K562 (cell line): ENCODE measurements around the gene PRDX2. TPM values are rescaled to one million over a fixed set of nuclear protein-coding genes. Genes with fewer than 3 reads are reported as not detected.

Source experiments
- BRD4 ChIP-seq: fragments of 200-600 bp; sonication (generic); IDR thresholded peaks from 2 replicates; pipeline ENCODE4 v1.6.1; 2017; ENCODE audit warnings: inconsistent platforms
- DPF2 ChIP-seq: fragments of 450-650 bp; IDR thresholded peaks from 2 replicates; pipeline ENCODE4 v1.6.1; 2016
- FUS ChIP-seq: fragments of 200-400 bp; formaldehyde crosslinking; optimal IDR thresholded peaks from 2 replicates; pipeline ENCODE3; 2017; ENCODE audit warnings: low read depth, low read length
- KAT2B ChIP-seq: IDR thresholded peaks from one replicate; pipeline ENCODE4 v1.6.1; 2012; ENCODE audit warnings: low read depth, mild to moderate bottlenecking, control low read depth, inconsistent platforms, low read length, moderate library complexity
- KHSRP ChIP-seq: fragments of 450-650 bp; IDR thresholded peaks from 2 replicates; pipeline ENCODE4 v1.6.1; 2017
- NR2F6 ChIP-seq: fragments of 450-650 bp; formaldehyde crosslinking; IDR thresholded peaks from 2 replicates; pipeline ENCODE4 v1.4.0; 2020; ENCODE audit warnings: mild to moderate bottlenecking
- POLR3A ChIP-seq: IDR thresholded peaks from 2 replicates; pipeline ENCODE4 v1.6.1; 2011; ENCODE audit warnings: borderline replicate concordance, mild to moderate bottlenecking, moderate library complexity; ENCODE audit not compliant: insufficient read length, insufficient read depth; ENCODE audit errors: extremely low read depth
- PTTG1 ChIP-seq: fragments of 450-650 bp; IDR thresholded peaks from 2 replicates; pipeline ENCODE4 v1.6.1; 2016; ENCODE audit warnings: low read depth, mild to moderate bottlenecking, missing genetic modification characterization, missing compliant biosample characterization
- SMARCA4 ChIP-seq: fragments of 450-650 bp; IDR thresholded peaks from 2 replicates; pipeline ENCODE4 v1.6.1; 2016
- TAF15 ChIP-seq: fragments of 200-400 bp; formaldehyde crosslinking; IDR thresholded peaks from 2 replicates; pipeline ENCODE4 v1.6.1; 2017; ENCODE audit warnings: mild to moderate bottlenecking, low read depth, low read length, moderate library complexity
- XRCC5 ChIP-seq: fragments of 200-400 bp; formaldehyde crosslinking; IDR thresholded peaks from 2 replicates; pipeline ENCODE4 v1.6.1; 2017; ENCODE audit warnings: low read depth, mild to moderate bottlenecking, low read length
- YY1 ChIP-seq, 3 experiments: IDR thresholded peaks; 2 replicates each; pipeline ENCODE4 v1.6.1; 2011; ENCODE audit warnings: low read length in 2 of 3, mild to moderate bottlenecking in 2 of 3, moderate library complexity in 2 of 3, borderline replicate concordance in 1 of 3, control low read depth in 1 of 3, low read depth in 1 of 3; ENCODE audit not compliant: insufficient read depth in 3 of 3, insufficient replicate concordance in 2 of 3, control insufficient read depth in 1 of 3, insufficient read length in 1 of 3; ENCODE audit errors: extremely low read depth in 1 of 3
- ZNF224 ChIP-seq: sonication (generic); formaldehyde crosslinking; IDR thresholded peaks from 2 replicates; pipeline ENCODE4 v1.8.0; 2022; ENCODE audit warnings: mild to moderate bottlenecking, missing genetic modification reagents
- ZNF436 ChIP-seq: fragments of 250-450, 450-650 bp; sonication (Bioruptor Pico); formaldehyde crosslinking; IDR thresholded peaks from 2 replicates; pipeline ENCODE4 v1.7.0; 2020; ENCODE audit warnings: mild to moderate bottlenecking
- ZZZ3 ChIP-seq: fragments of 450-650 bp; IDR thresholded peaks from 2 replicates; pipeline ENCODE4 v1.6.1; 2016; ENCODE audit warnings: antibody characterized with exemption, mild to moderate bottlenecking, moderate library complexity
- polyA plus RNA-seq, 8 experiments: library from polyadenylated mRNA; depleted of rRNA in 4 of 8; stranded (reverse) in 5 of 8; unstranded in 3 of 8; fragments of >200 nt; fragmentation: Nextera tagmentation in 2 of 8; fragmentation: Illumina TruSeq in 1 of 8; extraction: Ambion mirVana in 2 of 8; extraction: Trizol in 1 of 8; gene quantifications; 2 replicates each; pipeline versions ENCODE4 v1.2.1 to v1.2.3, GENCODE V29; 2011 to 2014; ENCODE audit warnings: inconsistent platforms in 1 of 8, missing spikeins in 1 of 8
- total RNA-seq, 7 experiments: library from RNA; depleted of rRNA in 6 of 7; stranded (reverse); fragments of >200 nt in 6 of 7; fragmentation: Illumina TruSeq in 2 of 7; extraction: Trizol in 2 of 7; gene quantifications; 2 replicates each; pipeline versions ENCODE4 v1.2.1 to v1.2.3, GENCODE V29; 2011 to 2021; ENCODE audit warnings: low replicate concordance in 1 of 7
- TF ChIP-seq, protein P1 (sequence below): fragments of 250-450 bp; sonication (Bioruptor Pico); IDR thresholded peaks from 2 replicates; pipeline ENCODE4 v1.8.0; 2022; ENCODE audit warnings: moderate library complexity, mild to moderate bottlenecking, inconsistent platforms
- TF ChIP-seq, protein P2 (sequence below): sonication (generic); formaldehyde crosslinking; IDR thresholded peaks from 2 replicates; pipeline ENCODE4 v1.8.0; 2022; ENCODE audit warnings: mild to moderate bottlenecking, missing genetic modification reagents, borderline replicate concordance
- TF ChIP-seq, protein P3 (sequence below): fragments of 450-650 bp; formaldehyde crosslinking; IDR thresholded peaks from 2 replicates; pipeline ENCODE4 v1.4.0; 2020; ENCODE audit warnings: mild to moderate bottlenecking, moderate library complexity
- TF ChIP-seq, protein P4 (sequence below): fragments of 450-650 bp; formaldehyde crosslinking; IDR thresholded peaks from 2 replicates; pipeline ENCODE4 v1.4.0; 2022; ENCODE audit warnings: mild to moderate bottlenecking, moderate library complexity

The PRDX2 gene
- total and polyA plus RNA-seq, 9 of the 15 experiments (the other 6 are each of a cell fraction or from before 2014, with no cell fraction given), result 206 to 1,183 (median 415) TPM

DNA sequence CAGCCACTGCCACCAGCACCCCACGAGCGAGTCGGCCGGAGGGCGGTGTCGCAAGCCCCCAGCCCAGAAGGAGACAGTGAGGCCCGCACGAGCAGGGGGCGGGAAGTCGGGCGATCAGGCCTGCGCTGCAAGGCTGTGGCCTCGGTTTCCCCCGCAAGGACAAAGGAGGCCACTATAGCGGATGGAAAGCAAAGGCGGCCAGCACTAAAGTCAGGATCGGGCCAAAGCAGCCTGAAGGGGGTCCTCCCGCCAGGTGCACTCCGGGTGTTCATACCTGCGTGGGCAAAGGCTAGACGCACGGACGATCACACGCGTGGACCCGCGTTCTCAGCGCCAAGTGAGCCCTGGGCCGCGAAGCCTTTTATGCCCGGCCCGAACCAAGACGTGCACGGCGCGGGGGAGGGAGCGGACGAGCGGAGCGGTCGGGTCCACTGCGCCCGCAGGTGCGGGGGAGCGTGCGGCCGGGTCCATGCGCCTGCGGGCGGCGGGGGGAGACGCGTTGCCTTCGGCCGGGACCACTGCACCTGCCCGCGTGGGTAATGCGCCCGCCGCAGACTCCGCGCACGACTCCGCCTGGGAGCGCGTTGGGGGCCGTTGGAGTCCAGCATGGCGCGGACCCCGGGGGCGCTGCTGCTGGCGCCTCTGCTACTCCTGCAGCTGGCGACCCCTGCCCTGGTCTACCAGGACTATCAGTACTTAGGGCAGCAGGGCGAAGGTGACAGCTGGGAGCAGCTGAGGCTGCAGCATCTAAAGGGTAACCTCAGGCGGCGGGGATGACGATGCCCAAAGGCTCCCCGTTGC is at the start of gene PRDX2, which contains the start of gene THSD8 (continued):
- TF ChIP-seq, protein P1, sequence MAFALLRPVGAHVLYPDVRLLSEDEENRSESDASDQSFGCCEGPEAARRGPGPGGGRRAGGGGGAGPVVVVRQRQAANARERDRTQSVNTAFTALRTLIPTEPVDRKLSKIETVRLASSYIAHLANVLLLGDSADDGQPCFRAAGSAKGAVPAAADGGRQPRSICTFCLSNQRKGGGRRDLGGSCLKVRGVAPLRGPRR (CRISPR knock-in tag), result no peak
- TF ChIP-seq KAT2B (no peak), ZZZ3 (no peak), FUS (peak; percentile 74), DPF2 (peak; percentile 48; the same call in 1 of the 2 replicates), ZNF224 (CRISPR knock-in tag) (peak; percentile 6; the same call in 1 of the 2 replicates), SMARCA4 (no peak), PTTG1 (tag) (no peak), NR2F6 (CRISPR knock-in tag) (no peak), ZNF436 (no peak), POLR3A (no peak), XRCC5 (peak; percentile 16; the same call in 1 of the 2 replicates), KHSRP (no peak), YY1 (IDR thresholded peaks at IDR 0.05; ENCODE audit: borderline replicate concordance in 1 of 3, control insufficient read depth in 1 of 3, extremely low read depth in 1 of 3, insufficient read depth in 3 of 3, insufficient read length in 1 of 3, insufficient replicate concordance in 2 of 3, low read depth in 1 of 3, low read length in 2 of 3) (no peak), BRD4 (no peak), TAF15 (no peak)
- TF ChIP-seq, protein P2, sequence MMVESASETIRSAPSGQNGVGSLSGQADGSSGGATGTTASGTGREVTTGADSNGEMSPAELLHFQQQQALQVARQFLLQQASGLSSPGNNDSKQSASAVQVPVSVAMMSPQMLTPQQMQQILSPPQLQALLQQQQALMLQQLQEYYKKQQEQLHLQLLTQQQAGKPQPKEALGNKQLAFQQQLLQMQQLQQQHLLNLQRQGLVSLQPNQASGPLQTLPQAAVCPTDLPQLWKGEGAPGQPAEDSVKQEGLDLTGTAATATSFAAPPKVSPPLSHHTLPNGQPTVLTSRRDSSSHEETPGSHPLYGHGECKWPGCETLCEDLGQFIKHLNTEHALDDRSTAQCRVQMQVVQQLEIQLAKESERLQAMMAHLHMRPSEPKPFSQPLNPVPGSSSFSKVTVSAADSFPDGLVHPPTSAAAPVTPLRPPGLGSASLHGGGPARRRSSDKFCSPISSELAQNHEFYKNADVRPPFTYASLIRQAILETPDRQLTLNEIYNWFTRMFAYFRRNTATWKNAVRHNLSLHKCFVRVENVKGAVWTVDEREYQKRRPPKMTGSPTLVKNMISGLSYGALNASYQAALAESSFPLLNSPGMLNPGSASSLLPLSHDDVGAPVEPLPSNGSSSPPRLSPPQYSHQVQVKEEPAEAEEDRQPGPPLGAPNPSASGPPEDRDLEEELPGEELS, result peak; percentile 63; the same call in 1 of the 2 replicates
- TF ChIP-seq, protein P3, sequence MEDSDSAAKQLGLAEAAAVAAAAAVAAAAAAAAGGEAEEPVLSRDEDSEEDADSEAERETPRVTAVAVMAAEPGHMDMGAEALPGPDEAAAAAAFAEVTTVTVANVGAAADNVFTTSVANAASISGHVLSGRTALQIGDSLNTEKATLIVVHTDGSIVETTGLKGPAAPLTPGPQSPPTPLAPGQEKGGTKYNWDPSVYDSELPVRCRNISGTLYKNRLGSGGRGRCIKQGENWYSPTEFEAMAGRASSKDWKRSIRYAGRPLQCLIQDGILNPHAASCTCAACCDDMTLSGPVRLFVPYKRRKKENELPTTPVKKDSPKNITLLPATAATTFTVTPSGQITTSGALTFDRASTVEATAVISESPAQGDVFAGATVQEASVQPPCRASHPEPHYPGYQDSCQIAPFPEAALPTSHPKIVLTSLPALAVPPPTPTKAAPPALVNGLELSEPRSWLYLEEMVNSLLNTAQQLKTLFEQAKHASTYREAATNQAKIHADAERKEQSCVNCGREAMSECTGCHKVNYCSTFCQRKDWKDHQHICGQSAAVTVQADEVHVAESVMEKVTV (CRISPR knock-in tag), result no peak
- TF ChIP-seq, protein P4, sequence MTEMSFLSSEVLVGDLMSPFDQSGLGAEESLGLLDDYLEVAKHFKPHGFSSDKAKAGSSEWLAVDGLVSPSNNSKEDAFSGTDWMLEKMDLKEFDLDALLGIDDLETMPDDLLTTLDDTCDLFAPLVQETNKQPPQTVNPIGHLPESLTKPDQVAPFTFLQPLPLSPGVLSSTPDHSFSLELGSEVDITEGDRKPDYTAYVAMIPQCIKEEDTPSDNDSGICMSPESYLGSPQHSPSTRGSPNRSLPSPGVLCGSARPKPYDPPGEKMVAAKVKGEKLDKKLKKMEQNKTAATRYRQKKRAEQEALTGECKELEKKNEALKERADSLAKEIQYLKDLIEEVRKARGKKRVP (CRISPR knock-in tag), result no peak
